ENCODE measurements around the gene WDR7. TPM values are rescaled to one million over a fixed set of nuclear protein-coding genes. Genes with fewer than 3 reads are reported as not detected.

WDR7 gene
- polyA plus RNA-seq, 1 donor, result 12.6 TPM

DNA sequence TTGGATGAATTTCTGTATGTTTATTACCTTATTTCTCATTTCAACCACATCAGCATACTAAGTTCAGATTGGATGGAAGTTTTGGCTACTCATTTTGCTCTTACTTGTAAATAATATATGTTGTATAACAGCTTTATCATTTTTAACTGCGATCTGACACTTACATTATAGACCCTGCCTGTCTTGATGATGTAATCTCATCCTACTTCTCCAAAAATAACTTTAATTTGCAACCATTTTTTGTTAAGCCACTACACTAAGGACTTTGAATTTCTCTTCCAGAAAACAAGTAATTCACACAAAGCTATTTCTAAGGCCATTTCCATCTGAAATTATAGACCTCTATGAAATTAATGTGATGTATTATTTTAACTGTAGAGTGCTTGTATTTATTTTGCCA is 240.7 kb downstream of the WDR7 start:
- no peak for DNase-seq

DNA sequence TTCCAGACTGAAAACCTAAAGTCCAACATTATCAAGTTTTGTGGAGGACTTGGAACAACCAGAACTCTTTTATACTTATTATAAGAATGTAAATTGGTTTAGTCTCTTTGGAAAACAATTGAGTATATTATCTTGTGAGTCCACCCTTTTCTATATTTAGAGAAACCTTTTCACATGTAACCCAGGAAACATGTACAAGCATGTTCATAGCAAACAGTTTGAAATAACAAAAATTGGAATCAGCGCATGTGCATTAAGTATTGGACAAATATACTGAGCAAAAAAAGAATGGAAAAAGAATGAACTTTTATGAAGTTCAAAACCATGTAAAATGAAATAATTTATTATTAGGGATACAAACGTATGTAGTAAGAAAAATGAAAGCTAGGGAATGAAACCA is 246.0 kb downstream of the WDR7 start:
- no peak for DNase-seq

DNA sequence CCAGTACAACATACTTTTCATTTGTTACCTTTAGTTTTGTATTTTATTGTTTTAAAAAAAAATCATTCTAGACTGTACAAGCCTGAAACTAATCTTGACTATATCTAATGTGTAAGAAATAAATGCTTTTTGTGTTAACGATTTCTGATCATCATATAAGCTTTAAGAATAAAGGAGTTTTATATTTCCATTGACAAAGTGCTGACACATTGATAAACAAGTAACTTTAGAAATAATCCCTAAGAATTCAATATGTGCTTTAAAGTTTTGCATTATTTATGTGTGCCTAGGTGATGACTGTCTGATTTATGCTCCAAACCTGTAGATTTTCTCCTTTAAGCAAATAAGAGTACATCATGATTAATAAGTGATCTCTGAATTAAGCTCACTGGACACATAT is 248.5 kb downstream of the WDR7 start:
- DNase-seq, result no peak

DNA sequence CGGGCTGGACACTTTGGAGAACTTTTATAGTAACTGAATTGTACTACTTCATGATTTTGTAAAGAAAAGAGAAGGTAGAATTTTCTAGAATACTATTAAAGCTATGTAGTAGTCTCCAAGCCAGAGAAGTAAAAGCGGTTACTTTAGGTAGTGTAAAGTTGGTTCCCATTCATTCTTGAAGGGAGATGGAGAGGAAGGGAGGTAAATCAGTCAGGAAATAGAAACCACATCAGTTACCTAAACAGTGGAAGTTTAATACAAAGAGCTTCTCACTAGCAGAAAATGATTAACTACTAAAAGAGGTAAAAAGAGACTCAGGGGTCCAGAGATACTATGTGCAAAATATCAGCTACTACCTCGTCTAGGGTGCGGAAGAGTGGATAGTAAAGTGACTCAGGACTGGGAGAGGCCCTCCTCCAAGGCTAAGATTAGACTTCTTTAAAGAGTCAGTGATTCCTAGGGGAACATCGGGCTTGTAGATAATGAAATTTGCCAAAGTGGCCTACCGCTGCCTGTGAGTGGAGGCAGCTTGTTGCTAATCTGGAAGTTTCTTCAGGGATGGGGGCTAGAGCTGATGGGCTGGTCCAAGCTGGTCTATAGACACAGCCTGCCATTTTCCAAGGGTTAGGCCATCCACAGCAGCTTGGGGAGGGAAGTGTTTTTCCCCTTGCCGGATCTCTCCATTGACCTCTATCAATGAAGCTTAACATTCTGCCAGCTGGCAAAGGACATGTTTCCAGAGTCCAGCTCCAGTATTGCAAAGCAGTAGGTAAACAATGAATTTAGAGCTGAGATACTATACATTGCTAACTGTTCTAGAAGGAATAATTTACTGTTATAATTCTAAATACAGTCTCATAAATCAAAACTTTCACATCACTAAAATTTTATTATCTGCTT is 249.3 kb downstream of the WDR7 start:
- DNase-seq, result no peak

DNA sequence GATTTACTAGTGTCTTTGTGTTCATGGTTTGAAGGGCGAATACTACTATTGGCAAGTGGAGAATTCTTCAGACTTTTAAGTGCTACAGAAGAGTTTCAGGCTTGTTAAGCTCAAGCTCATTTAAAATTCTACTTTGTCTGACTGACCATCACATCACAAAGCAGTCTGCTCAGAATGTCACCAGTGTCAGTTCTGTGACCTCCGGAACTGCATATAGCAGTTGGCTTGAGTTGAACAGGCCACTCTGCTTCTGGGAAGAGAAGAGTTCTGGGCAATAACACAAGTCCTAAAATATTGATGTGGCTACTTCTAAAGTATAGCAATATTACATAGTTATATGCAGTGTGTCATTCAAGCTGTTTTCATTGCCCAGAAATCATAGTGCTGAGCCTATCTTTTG is 250.8 kb downstream of the WDR7 start:
- DNase-seq, result no peak

DNA sequence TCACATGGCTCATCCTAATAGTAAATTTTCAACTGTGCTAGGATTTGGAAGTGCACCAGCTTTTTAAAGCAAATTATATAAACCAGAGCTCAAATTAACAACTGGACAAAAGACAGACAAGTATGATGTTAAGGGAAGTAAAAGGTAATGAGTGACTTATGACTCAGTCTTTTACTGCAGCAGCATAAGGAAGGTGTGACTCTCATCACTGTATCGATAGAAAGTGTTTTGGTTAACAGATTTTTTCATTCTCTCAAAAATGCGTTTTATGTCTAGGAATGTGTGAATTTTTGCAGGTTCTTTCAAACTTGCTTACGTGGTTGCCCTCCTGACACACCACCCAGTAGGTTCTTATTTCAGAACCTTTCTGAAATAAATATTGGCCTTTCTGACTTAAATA is 251.5 kb downstream of the WDR7 start:
- no peak for DNase-seq

DNA sequence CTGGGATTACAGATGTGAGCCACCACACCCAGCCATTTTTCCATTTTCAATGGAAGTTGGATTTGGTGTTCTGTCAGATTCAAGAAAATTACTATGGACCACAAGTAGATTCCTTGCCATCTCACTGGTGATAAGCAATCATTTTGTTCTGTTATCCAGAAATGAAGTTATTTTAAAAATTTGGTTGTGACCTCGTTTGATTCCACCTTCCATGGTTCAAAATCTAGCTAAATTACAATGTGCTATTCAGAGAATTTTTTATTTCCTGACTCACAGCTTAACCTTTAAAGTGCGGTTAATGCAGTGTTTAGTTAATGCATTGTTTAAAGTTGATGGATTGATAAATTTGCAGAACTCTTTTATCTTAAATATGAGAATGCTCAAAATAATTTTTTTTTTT is 252.5 kb downstream of the WDR7 start:
- no peak for DNase-seq

DNA sequence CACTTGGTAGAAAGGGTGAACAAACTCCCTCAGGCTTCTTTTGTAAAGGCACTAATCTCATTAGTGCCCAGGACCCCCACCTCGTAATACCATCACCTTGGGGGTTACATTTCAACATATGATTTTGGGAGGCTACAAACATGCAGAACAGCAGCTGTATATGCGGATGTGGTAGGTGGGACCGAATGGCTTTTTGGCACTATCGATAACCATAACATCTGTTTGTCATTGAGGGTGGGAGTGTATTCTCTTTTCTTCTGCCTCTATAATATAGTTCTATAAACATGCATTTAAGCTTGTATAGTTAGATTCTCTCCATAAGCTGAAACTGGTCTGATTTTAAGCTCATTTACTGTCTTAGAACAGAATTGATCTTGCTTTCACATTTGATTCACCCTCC is 256.6 kb downstream of the WDR7 start:
- DNase-seq, result peak; percentile 13

DNA sequence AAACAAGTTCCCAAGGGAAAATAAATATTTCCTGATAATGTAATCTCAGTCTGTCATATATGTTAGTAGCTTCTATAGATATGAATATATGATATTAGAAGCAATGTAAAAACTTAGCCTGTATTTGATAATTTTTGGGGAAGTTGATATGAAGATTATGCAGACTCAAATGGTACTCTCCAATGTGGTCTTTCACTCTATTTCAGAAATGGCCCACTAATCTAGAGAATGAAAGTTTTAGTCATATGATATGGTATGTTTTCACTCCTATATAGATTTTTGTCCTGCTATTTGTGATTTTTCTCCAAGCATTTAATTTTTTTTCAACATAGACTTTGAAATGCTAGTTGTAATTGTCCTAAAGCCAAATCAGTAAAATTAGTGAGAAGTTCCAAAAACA is 259.1 kb downstream of the WDR7 start:
- no peak for DNase-seq

DNA sequence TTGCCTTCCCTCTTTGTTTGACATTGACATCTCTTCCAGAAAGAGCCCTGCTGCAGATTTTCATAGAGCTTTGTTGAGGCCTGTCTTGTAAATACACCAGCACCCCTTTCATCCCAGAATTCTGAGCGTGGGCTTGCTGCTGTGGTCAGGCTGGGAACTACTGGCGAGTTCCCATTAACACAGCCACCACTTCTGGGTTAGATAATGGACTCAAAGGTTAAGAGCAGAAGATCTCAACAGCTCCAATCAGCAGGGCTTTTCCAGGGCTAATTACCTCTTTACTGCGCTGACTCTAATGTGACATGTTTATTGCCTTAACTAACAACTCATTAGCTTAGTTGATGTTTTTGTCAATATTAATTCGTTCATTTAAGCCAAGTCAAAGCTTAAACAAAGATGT is 259.8 kb downstream of the WDR7 start:
- DNase-seq, result no peak

DNA sequence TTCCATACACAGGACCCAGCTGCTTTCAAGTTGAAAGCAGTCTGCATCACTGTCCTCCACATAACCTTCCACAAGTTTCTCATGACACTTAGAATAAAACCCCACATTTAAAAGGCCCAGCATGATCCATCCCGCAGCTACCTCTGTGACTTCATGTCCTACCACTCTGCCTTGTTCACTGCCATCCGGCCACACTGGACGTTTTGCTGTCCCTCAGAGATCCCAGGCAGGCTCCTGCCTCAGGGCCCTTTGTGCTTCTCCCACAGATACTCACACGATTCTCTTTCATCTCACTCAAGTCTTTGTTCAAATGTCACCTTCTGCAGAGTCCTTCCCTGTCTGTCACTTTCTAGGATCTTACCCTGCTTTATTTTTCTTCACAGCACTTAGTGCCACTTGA is 262.8 kb downstream of the WDR7 start:
- DNase-seq, result no peak

DNA sequence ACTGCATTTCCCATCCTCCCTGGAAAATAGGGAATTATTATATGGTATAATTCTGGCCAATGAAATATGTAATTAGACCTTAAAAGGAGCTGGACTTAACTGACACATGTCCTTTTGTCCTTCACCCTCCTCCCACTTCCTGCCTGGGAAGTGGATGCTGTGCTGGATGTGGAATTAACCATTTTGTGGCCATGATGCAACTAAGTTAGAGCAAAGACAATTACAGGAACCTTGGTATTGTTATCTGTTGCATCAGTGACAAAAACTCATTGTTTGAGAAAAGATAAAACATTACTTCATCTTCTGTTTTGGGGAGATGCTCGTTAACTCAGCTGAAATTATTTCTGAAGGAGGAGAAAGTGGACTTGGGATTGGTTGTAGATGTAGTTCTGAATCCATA is 268.0 kb downstream of the WDR7 start:
- no peak for DNase-seq

DNA sequence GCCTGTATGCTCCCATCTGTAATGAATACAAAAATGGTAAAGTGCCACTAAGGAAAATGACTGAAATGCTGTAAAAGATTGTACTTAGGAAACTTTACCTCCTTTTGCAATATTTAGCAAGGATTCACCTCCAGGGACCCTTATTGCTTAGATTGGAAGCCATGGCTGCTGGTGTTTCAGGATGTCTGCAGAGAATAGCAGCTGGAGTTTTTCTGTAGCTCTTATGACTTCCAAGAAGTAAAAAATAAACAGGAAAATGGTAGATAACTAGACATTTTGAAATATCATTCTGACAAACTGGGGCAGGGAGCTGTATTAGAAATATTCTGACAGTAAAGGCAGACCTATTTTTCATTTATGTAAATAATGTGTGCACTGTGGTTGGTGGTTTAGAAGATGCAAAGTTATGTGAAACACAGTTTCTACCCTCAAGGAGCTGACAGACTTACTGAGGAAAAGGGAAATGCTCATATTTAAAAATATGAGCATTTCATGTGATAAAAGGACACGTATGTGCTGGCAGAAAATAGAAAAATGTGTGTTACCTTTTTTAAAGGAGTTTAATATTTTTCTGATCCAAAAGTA is 270.8 kb downstream of the WDR7 start:
- DNase-seq, result no peak

DNA sequence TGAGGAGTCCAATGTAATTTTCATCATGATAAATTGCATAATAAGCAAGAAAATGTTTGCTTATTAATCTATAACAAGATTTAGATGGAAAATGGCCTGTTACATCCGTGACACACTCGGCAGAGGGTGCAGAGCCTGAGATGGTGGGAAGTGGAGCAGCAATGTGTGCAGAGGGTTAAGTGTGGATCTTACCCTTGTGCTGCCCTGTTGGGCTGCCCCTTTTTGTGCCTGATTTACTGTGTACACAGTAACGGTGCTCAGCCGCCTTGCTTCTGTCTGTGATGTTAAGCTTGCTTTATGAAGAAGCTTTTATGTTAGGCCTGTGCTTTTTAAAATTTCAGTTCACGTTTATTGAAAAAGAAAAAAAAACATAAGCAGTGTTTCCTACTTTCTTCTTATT is 275.6 kb downstream of the WDR7 start:
- no peak for DNase-seq

DNA sequence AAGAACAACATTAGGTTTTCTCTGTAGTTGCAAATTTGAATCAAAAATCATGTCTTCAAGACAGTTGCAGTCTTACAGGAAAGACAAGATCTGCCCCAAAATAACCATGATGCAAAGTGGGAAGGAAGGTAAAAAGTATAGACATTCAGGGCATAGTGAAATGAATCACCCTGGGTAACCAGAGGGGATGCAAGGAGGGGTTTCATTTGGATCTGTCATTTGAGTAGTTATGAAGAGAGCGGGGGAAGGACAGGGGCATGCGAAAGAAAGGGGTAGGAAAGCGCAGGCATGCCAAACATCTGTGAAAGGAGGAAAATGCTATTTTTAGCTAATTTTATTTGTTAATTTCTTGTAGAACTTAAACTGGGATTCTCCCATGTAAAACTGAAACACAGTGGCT is 276.6 kb downstream of the WDR7 start:
- DNase-seq, result no peak

DNA sequence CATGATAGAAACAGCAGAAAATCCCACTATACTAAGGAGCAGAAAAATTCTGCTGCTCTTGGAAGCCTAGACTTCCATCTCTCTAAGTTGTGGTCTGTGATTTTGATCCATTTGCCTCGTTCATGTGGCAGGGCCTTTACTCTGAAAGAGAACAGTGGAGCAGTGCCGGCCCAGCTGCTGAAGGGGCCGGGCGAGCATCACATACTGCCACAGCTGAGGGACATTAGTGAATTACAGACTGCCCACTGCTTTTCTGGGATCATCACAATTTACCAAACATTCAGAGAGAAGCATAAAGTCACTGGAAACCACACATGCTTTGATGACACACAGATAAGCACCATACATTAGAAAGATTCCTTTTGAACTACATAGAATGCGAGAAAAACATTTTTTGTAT is 278.7 kb downstream of the WDR7 start:
- DNase-seq, result no peak

DNA sequence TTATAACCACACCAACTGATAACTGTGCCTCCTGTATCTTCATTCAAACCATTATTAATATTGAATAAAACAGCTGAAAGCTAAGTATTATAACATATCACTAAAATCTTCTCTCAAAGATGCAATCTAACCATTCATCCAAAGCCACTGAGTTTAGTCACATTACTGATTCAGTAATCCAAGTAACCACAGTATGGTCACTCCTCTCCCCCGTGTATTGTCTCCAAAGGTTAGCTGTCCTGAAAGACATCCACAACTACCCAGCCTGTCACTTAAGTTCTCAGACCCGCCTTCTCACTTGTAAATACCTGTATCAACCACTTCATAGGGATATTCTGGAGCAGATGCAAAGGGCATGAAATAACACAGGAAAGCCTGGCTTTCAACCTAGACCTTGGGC is 282.3 kb downstream of the WDR7 start:
- DNase-seq, result no peak

DNA sequence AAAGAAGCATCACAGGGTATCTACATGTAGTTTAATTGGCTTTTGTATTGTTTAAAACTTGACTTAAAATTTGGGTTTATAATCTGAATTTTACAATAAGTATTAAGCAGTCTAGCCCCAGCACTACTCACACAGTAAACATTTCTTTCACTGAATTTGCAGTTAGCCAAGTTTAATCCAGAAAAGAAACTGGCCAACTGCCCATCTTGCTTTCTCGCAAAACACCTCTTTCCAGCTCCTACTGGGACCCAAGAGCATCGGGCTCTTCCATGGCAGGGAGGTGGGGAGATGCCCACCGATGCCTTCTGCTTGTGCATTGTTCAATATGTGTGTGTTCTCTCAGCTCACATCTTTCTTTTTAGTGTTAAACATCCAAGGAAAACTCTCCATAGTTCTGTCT is 283.0 kb downstream of the WDR7 start:
- no peak for DNase-seq

DNA sequence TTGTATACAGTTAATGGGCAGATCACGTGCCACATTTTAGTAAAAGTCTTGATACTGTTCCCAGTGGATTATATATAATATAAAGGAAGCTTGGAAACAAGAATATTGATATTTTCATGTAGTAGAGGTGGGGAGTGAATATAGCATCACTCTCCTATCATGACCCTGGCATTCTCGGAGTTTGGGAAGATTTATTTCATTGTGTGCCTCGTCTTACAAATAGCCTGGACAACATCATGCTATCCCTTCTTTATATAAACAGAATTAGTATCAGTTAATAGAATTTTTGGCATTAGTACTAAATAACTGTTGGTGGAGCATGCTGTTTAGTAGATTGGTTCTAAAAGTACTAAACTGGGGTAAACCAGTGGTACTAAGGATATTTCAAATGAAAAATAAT is 283.7 kb downstream of the WDR7 start:
- DNase-seq, result no peak

DNA sequence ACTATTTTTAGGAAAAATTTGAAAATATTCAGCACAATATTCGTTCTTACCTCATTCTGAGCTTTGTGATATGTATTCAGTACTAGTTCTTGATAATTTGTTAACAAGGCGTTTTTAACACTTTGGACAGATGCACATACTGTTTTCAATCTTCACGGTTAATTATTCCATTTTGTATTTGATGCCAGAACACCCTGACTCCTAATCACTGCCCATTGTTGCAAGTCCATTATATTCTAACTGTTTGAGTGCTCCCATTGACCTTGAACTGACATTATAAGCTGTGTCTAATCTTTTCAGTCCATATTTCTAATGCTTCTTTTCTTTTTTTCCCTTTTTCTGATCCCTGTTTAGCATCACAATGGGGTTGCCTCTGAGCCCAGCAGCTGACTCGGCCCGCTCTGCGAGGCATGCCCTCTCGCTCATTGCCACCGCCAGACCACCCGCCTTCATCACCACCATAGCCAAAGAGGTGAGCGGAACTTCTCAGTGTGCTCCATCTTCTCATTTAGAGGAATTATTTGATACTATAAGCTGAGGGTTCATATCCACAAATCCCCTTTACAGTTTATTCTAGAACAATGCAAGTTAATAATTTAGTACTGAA is 284.4 kb downstream of the WDR7 start:
- DNase-seq, result no peak

DNA sequence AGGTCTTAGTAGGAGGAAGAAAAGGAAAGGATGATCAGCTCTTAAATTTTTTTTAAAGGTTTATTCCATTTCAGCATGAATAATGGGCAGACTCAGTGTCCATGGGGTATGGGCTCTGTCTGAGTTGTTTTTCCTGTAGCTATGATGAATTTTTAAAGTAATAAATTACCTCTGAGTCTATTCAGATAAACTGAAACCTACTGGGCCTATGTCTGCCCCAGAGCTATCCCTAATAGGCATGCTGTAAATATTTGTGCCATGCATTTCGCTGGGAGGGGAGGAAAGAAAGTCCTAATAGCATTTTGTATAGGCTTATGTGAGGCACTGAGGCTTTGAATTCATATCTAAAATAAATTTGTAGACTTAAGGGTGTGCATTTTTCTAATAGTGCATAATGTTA is 285.3 kb downstream of the WDR7 start:
- DNase-seq, result no peak

DNA sequence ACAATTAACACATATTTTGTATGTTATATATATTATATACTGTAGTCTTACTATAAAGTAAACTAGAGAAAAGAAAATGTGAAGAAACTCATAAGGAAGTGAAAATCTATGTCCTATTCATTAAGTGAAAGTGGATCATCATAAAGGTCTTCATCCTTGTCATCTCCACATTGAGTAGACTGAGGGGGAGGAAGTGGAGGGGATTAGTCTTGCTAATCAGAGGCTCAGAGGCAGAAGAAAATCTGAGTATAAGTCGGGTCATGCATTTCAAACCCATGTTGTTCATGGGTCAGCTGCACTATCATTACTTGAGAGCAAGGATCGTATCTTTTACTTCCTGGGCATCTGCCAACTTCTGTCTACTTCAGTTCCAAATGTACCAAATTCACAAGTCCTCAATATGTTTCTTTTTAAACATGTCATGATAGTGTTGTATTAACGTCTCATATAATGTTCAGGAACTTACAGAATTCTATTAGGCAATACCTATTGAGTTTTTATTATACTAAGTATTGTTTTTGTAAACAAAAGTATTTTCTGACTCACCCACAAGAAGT is 286.8 kb downstream of the WDR7 start:
- DNase-seq, result no peak

DNA sequence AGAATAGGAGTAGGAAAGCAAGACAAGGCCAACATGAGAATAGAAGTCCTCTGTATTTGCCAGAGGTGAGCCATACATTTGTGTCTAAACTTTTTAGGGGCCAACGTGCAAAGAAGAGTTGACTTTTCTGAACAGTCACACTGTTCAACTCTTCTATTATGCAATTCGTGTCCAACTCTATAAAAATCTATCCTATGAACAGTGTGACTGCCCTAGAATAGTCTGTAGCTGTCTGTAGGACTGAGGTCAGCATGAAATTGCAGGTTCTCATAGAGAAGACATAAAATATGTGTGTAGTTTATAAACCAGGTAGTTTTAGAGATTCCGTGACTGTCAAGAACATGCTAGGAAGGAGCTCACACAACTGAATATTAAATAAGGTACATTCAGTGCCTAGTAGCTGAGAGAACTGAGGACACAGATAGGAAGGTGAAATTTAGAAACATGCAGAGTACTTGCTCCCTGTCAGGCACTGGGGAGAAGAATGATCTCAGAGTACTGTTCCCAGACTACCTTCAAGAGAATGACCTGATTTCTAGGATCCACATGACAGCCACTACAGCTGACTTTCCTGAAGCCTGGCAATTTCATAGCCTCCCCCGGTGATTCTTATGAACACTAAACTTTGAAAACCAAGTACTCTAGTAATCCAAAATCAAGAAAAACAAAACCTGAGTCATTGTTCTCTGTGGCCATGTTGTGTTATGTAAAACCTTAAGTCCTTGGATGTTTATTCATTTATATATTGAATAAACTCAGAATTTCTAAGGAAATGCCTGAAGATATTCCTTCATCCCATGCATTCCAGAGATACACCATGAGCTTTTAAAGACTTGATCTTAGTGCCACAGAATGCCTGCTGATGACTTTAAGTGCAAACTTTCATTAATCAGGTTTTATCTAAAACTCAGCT is 294.3 kb downstream of the WDR7 start:
- DNase-seq, result no peak
